C4-2B (cell line): ENCODE results near the gene ALOX12.
A peak's percentile ranks its signal among the peaks of the same experiment; 100 is the strongest.

Experiments
- CTCF ChIP-seq: fragments of 450-650 bp; conservative IDR thresholded peaks from 2 replicates; pipeline ENCODE4 v1.5.1; 2017; ENCODE audit warnings: mild to moderate bottlenecking
- ZFX ChIP-seq: fragments of 450-650 bp; IDR thresholded peaks from 2 replicates; pipeline ENCODE4 v1.6.1; 2017

- peak; percentile 84 for TF ChIP-seq CTCF
- TF ChIP-seq ZFX, result no peak
Measured at GRCh38 chr17:7004398-7005253, 8.8 kb downstream of the ALOX12 start.
